GM12892 (cell line): ENCODE measurements around the gene PAX4.

Experiments
- POLR2A ChIP-seq: IDR thresholded peaks from 2 replicates; pipeline ENCODE4 v1.6.1; 2011; ENCODE audit warnings: low read depth, low read length, control low read depth
- POLR2AphosphoS5 ChIP-seq: IDR thresholded peaks from 2 replicates; pipeline ENCODE4 v1.6.1; 2011; ENCODE audit warnings: low read depth, low read length, control low read depth
- TAF1 ChIP-seq: IDR thresholded peaks from 2 replicates; pipeline ENCODE4 v1.6.1; 2011; ENCODE audit warnings: low read depth, mild to moderate bottlenecking, control low read depth, low read length, borderline replicate concordance

DNA sequence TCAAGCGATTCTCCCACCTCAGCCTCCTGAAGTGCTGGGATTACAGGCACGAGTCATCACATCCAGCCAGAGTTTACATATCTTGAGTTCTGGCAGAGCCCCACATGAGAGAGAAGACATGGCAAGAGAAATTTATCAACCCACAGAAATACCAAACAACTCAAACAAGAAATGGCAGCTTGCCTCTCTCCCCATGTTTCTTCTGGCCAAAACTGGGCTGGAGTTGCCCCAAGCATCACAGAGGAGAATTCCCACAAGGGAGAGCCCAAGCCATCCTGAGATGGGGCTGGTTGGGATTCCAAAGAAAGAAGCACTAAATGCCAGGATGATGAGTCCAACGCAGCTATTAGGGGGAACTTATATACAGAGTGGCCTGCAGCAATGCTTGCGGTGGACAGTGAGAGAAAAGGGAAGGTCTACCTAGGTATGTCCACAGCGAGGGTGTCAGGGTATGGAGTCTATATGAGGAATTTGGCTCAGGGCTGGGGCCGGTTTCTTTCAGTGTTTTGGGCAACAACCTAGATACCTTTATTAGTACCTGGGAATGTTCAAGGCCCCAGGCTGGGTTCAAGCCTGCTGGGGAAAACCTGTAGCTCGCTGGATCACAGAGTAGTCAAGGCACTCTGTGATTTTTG, 14.5 kb upstream of the PAX4 start:
- no peak for TF ChIP-seq POLR2AphosphoS5
- no peak for TF ChIP-seq POLR2A
- TF ChIP-seq TAF1 = no peak
